ENCODE measurements around the gene SLX4IP. TPM values are rescaled to one million over a fixed set of nuclear protein-coding genes. Genes with fewer than 3 reads are reported as not detected.
A peak's percentile ranks its signal among the peaks of the same experiment; 100 is the strongest.

SLX4IP gene
- total and polyA plus RNA-seq, 2 of the 13 experiments (the other 11 are each of a cell fraction or from before 2014, with no cell fraction given), result 3.6 to 7.3 TPM

GRCh38 chr20:10671919-10672623, 237.0 kb downstream of the SLX4IP start (continued):
- no peak; the same call in 1 of the 2 replicates for TF ChIP-seq ZBTB8A (CRISPR knock-in tag; IDR thresholded peaks at IDR 0.05; ENCODE audit: borderline replicate concordance, low read depth)
- TF ChIP-seq RFXAP (CRISPR knock-in tag; IDR thresholded peaks at IDR 0.05; ENCODE audit: borderline replicate concordance), result peak; percentile 15; the same call in 1 of the 2 replicates
- TF ChIP-seq SP5 (CRISPR knock-in tag; IDR thresholded peaks at IDR 0.05; ENCODE audit: borderline replicate concordance, low read depth), result peak; percentile 23; the same call in 1 of the 2 replicates
- no peak for TF ChIP-seq SPEN (CRISPR knock-in tag; IDR thresholded peaks at IDR 0.05; ENCODE audit: low read depth)
- peak; percentile 26; the same call in 1 of the 2 replicates for TF ChIP-seq MYPOP (CRISPR knock-in tag; IDR thresholded peaks at IDR 0.05)
- TF ChIP-seq SCMH1 (CRISPR knock-in tag; IDR thresholded peaks at IDR 0.05; ENCODE audit: borderline replicate concordance), result no peak
- no peak for TF ChIP-seq SNRNP70 (IDR thresholded peaks at IDR 0.05; ENCODE audit: low read depth, low read length)
- TF ChIP-seq ZNF232 (CRISPR knock-in tag; IDR thresholded peaks at IDR 0.05; ENCODE audit: borderline replicate concordance), result no peak; the same call in 1 of the 2 replicates
- no peak for TF ChIP-seq ZC3H4 (CRISPR knock-in tag; IDR thresholded peaks at IDR 0.05; ENCODE audit: borderline replicate concordance)
- no peak for TF ChIP-seq ZNF777 (CRISPR knock-in tag; IDR thresholded peaks at IDR 0.05)
- peak; percentile 86; the same call in 1 of the 2 replicates for TF ChIP-seq SMAD1 (CRISPR knock-in tag; IDR thresholded peaks at IDR 0.05; ENCODE audit: borderline replicate concordance, low read depth)
- TF ChIP-seq SUZ12 (IDR thresholded peaks at IDR 0.05; ENCODE audit: low read depth, low read length), result no peak
- no peak for TF ChIP-seq NFE2L2 (IDR thresholded peaks at IDR 0.05; ENCODE audit: low read length)
- no peak; the same call in 1 of the 2 replicates for TF ChIP-seq ZNF101 (CRISPR knock-in tag; IDR thresholded peaks at IDR 0.05; ENCODE audit: borderline replicate concordance, low read depth)
- no peak for TF ChIP-seq UBTF (CRISPR knock-in tag; IDR thresholded peaks at IDR 0.05)
- no peak for TF ChIP-seq ZNF318 (CRISPR knock-in tag; IDR thresholded peaks at IDR 0.05)
- no peak for TF ChIP-seq ZNF33B (CRISPR knock-in tag; IDR thresholded peaks at IDR 0.05)
